Thoracic aorta (tissue), 2 donors: ENCODE measurements around the gene INSYN1. TPM values are rescaled to one million over a fixed set of nuclear protein-coding genes. Genes with fewer than 3 reads are reported as not detected.
A peak's percentile ranks its signal among the peaks of the same experiment; 100 is the strongest.
"Not testable (repeated sequence)": the region's sequence is repeated elsewhere in the genome, so short reads cannot be mapped to it uniquely, and the experiment has no call there.

Experiments used
- ATAC-seq: fragments of 150-250 bp; one replicate; pipeline ENCODE4 v1.8.0; 2017; ENCODE audit warnings: low read depth; ENCODE audit not compliant: insufficient number of reproducible peaks, low FRiP score
- DNase-seq: peaks from one replicate; pipeline ENCODE4 v3.0.0-alpha.2; 2020; ENCODE audit warnings: low spot score
- H3K27ac ChIP-seq, 2 donors: fragments of 200-600 bp; sonication (generic); 1 replicate in 1 of 2; 2 replicates in 1 of 2; pipeline ENCODE4 v1.5.1; 2016; ENCODE audit warnings: mild to moderate bottlenecking in 2 of 2, moderate library complexity in 2 of 2
- H3K27me3 ChIP-seq: fragments of 200-600 bp; sonication (generic); replicated peaks from 2 replicates; pipeline ENCODE4 v1.6.0; 2016; ENCODE audit warnings: mild to moderate bottlenecking; ENCODE audit not compliant: insufficient read depth
- H3K36me3 ChIP-seq: fragments of 200-600 bp; sonication (generic); one replicate; pipeline ENCODE4 v1.5.1; 2016
- H3K4me1 ChIP-seq, 2 donors: fragments of 200-600 bp; sonication (generic); 1 replicate in 1 of 2; 2 replicates in 1 of 2; pipeline versions ENCODE4 v1.5.1 to v1.6.0; 2016; ENCODE audit warnings: low read depth in 2 of 2, mild to moderate bottlenecking in 1 of 2; ENCODE audit not compliant: control insufficient read depth in 1 of 2
- H3K4me3 ChIP-seq: fragments of 200-600 bp; sonication (generic); 2 replicates; pipeline ENCODE4 v1.5.1; 2016; ENCODE audit warnings: mild to moderate bottlenecking
- H3K9me3 ChIP-seq: fragments of 200-600 bp; sonication (generic); 2 replicates; pipeline ENCODE4 v1.5.1; 2016
- CTCF ChIP-seq: fragments of 200-600 bp; sonication (generic); IDR thresholded peaks from one replicate; pipeline ENCODE4 v1.5.1; 2019; ENCODE audit warnings: antibody characterized with exemption
- total RNA-seq, 2 donors: library from RNA; depleted of rRNA; stranded (reverse); fragments of >200 nt; gene quantifications; one replicate each; pipeline versions ENCODE4 v1.1.0 to v1.2.3, GENCODE V29; 2016

INSYN1 gene
- total RNA-seq, 2 donors from 2014 or later = 10.6 to 15.2 TPM

- no peak for TF ChIP-seq CTCF
Observed at GRCh38 chr15:73709241-73709640, 43.9 kb downstream of the INSYN1 start.

GRCh38 chr15:73708691-73709090 is 44.5 kb downstream of the INSYN1 start:
- H3K36me3 ChIP-seq = peaks cover 43% of the 10 kb centered on the region
- DNase-seq (no peak), ATAC-seq (no peak)

More at GRCh38 chr15:73709241-73709640, 43.9 kb downstream of the INSYN1 start:
- ATAC-seq (no peak), DNase-seq (no peak)
- Histone ChIP-seq H3K36me3 (peaks cover 42% of the 10 kb centered on the region), H3K9me3 (no peaks in the 10 kb centered on the region), H3K4me1 (peaks cover 0 to 3% of the 10 kb centered on the region in 2 donors), H3K4me3 (no peak overlapping the region), H3K27ac (no peak overlapping the region), H3K27me3 (no peaks in the 10 kb centered on the region)

GRCh38 chr15:73704869-73705645 is 48.1 kb downstream of the INSYN1 start:
- DNase-seq (no peak), ATAC-seq (no peak)
- TF ChIP-seq CTCF = peak; percentile 78
- Histone ChIP-seq H3K4me3 (no peak overlapping the region), H3K9me3 (no peaks in the 10 kb centered on the region), H3K36me3 (peaks cover 32% of the 10 kb centered on the region), H3K27ac (no peak overlapping the region), H3K27me3 (no peaks in the 10 kb centered on the region), H3K4me1 (no peaks in the 10 kb centered on the region)

More at GRCh38 chr15:73708691-73709090, 44.5 kb downstream of the INSYN1 start:
- H3K4me3 ChIP-seq = no peak overlapping the region
- no peaks in the 10 kb centered on the region for H3K9me3 ChIP-seq
- H3K4me1 ChIP-seq = peaks cover 0 to 3% of the 10 kb centered on the region in 2 donors
- no peak for TF ChIP-seq CTCF
- no peak overlapping the region for H3K27ac ChIP-seq
- no peaks in the 10 kb centered on the region for H3K27me3 ChIP-seq

GRCh38 chr15:73704142-73704868 is 48.8 kb downstream of the INSYN1 start:
- not testable (repeated sequence) for H3K27ac ChIP-seq, H3K27me3 ChIP-seq, H3K4me1 ChIP-seq, H3K4me3 ChIP-seq, ATAC-seq, DNase-seq, H3K9me3 ChIP-seq
- peaks cover 32% of the 10 kb centered on the region for H3K36me3 ChIP-seq

- peaks cover 30% of the 10 kb centered on the region for H3K36me3 ChIP-seq
- H3K4me1 ChIP-seq, H3K27ac ChIP-seq, H3K9me3 ChIP-seq, H3K4me3 ChIP-seq, H3K27me3 ChIP-seq, ATAC-seq, DNase-seq: not testable (repeated sequence)
Observed at GRCh38 chr15:73703601-73704000, 49.5 kb downstream of the INSYN1 start.

- not testable (repeated sequence) for H3K4me3 ChIP-seq, H3K4me1 ChIP-seq, H3K9me3 ChIP-seq, DNase-seq, H3K27me3 ChIP-seq, H3K27ac ChIP-seq, ATAC-seq
- peaks cover 24% of the 10 kb centered on the region for H3K36me3 ChIP-seq
Observed at GRCh38 chr15:73702311-73703239, 50.6 kb downstream of the INSYN1 start.
